H1 (cell line): Measurements from ENCODE around the gene AGAP1. TPM values are rescaled to one million over a fixed set of nuclear protein-coding genes. Genes with fewer than 3 reads are reported as not detected.

Source experiments
- BRCA1 ChIP-seq: IDR thresholded peaks from 2 replicates; pipeline ENCODE4 v1.6.1; 2012; ENCODE audit warnings: low read depth, low read length, improper control_type of control experiment
- CREB1 ChIP-seq: IDR thresholded peaks from 2 replicates; pipeline ENCODE4 v1.6.1; 2012; ENCODE audit warnings: inconsistent platforms
- E2F6 ChIP-seq: IDR thresholded peaks from 2 replicates; pipeline ENCODE4 v1.6.1; 2012; ENCODE audit warnings: inconsistent platforms
- KDM1A ChIP-seq: fragments of 200-600, 300-600 bp; sonication (generic); IDR thresholded peaks from 2 replicates; pipeline ENCODE4 v1.7.1; 2016; ENCODE audit warnings: mild to moderate bottlenecking, low read length, borderline replicate concordance
- MAFK ChIP-seq: IDR thresholded peaks from 2 replicates; pipeline ENCODE4 v1.6.1; 2012; ENCODE audit warnings: low read depth, mild to moderate bottlenecking, improper control_type of control experiment, low read length
- SUZ12 ChIP-seq: fragments of 200-600 bp; sonication (generic); IDR thresholded peaks from 2 replicates; pipeline ENCODE4 v1.6.1; 2012; ENCODE audit warnings: mild to moderate bottlenecking, inconsistent platforms, low read length, moderate library complexity, mixed read lengths
- polyA plus RNA-seq, 7 experiments: library from polyadenylated mRNA; depleted of rRNA in 3 of 7; stranded (reverse) in 5 of 7; unstranded in 2 of 7; fragments of >200 nt in 5 of 7; fragments of 200-250 nt in 2 of 7; gene quantifications; 1 replicate in 5 of 7; 2 replicates in 1 of 7; 4 replicates in 1 of 7; pipeline versions ENCODE4 v1.2.1 to v1.2.3, GENCODE V29; 2011 to 2013; ENCODE audit warnings: missing spikeins in 2 of 7, mixed read lengths in 2 of 7
- total RNA-seq: library from RNA; stranded (reverse); fragmentation: NEBNext Ultra II Directional; extraction: Animal tissue kit (Norgen Biotek cat#: 25700); gene quantifications from 2 replicates; pipeline ENCODE4 v1.2.1, GENCODE V29; 2021

Gene AGAP1
- total and polyA plus RNA-seq, 2 of the 8 experiments (the other 6 are each of a cell fraction or from before 2014, with no cell fraction given), result 18.1 to 39.4 TPM

GRCh38 chr2:236044191-236044590 lies 550.3 kb downstream of the AGAP1 start (continued):
- TF ChIP-seq BRCA1, result no peak
- no peak for TF ChIP-seq KDM1A
- TF ChIP-seq CREB1, result no peak
- TF ChIP-seq E2F6, result no peak
- TF ChIP-seq MAFK, result no peak
- TF ChIP-seq SUZ12, result no peak
